T-cell (primary cell): ENCODE measurements around the gene SLC12A5. TPM values are rescaled to one million over a fixed set of nuclear protein-coding genes. Genes with fewer than 3 reads are reported as not detected.

Source experiments
- ATAC-seq, 4 experiments: fragments of 200-7000 bp in 3 of 4; fragments of 150-1000 bp in 1 of 4; cut with Tn5 transposase; replicated peaks in 1 of 4; 1 replicate in 3 of 4; 2 replicates in 1 of 4; pipeline ENCODE4 v1.10.0; 2021; ENCODE audit warnings: moderate library complexity in 3 of 4, mild to moderate bottlenecking in 2 of 4, moderate number of reproducible peaks in 1 of 4
- CTCF ChIA-PET, 2 donors: fragments of 300-600 bp; sonication (Branson Sonifier 250); formaldehyde crosslinking; loops; one replicate each; lab custom pipeline; 2022; ENCODE audit warnings: antibody characterized with exemption in 2 of 2; lab: Charles Lee
- POLR2A ChIA-PET, 2 donors: fragments of 300-600 bp; sonication (Branson Sonifier 250); formaldehyde crosslinking; loops; one replicate each; lab custom pipeline; 2022; ENCODE audit warnings: antibody characterized with exemption in 2 of 2; lab: Charles Lee
- DNase-seq, 35 experiments: peaks; one replicate each; pipeline versions ENCODE4 v3.0.0 to v3.0.0-alpha.2; 2013 to 2023
- H3K27ac ChIP-seq: one replicate; pipeline ENCODE4 v1.5.1; 2013; ENCODE audit warnings: low read length
- H3K27me3 ChIP-seq, 2 experiments: replicated peaks in 1 of 2; 1 replicate in 1 of 2; 2 replicates in 1 of 2; pipeline versions ENCODE4 v1.6.1 to v1.7.0; 2013; ENCODE audit warnings: low read length in 1 of 2, mixed read lengths in 1 of 2; ENCODE audit not compliant: control insufficient read depth in 2 of 2, insufficient read depth in 2 of 2; ENCODE audit errors: extremely low read depth in 1 of 2
- H3K36me3 ChIP-seq, 2 donors: 1 replicate in 1 of 2; 2 replicates in 1 of 2; pipeline versions ENCODE4 v1.6.1 to v1.7.0; 2013; ENCODE audit warnings: low read length in 1 of 2; ENCODE audit not compliant: control insufficient read depth in 2 of 2, insufficient read depth in 1 of 2; ENCODE audit errors: extremely low read depth in 1 of 2
- H3K4me1 ChIP-seq, 2 experiments: 1 replicate in 1 of 2; 2 replicates in 1 of 2; pipeline versions ENCODE4 v1.6.1 to v1.7.0; 2013; ENCODE audit warnings: low read length in 2 of 2, mixed read lengths in 1 of 2; ENCODE audit not compliant: insufficient read depth in 2 of 2, control insufficient read depth in 1 of 2; ENCODE audit errors: extremely low read depth in 1 of 2
- H3K4me3 ChIP-seq, 2 donors: 1 replicate in 1 of 2; 2 replicates in 1 of 2; pipeline versions ENCODE4 v1.5.1 to v1.7.0; 2013; ENCODE audit warnings: mild to moderate bottlenecking in 2 of 2, low read length in 1 of 2, moderate library complexity in 1 of 2; ENCODE audit not compliant: control insufficient read depth in 1 of 2; ENCODE audit errors: extremely low read depth in 1 of 2
- H3K9me3 ChIP-seq: 2 replicates; pipeline ENCODE4 v1.7.0; 2013
- H3K27ac Mint-ChIP-seq, 2 donors: one replicate each; pipeline ENCODE4 v1.8.0; 2020 to 2021; ENCODE audit warnings: mild to moderate bottlenecking in 2 of 2, mixed read lengths in 2 of 2
- H3K27me3 Mint-ChIP-seq, 2 donors: one replicate each; pipeline ENCODE4 v1.8.0; 2021 to 2022; ENCODE audit warnings: mixed read lengths in 2 of 2
- H3K36me3 Mint-ChIP-seq: one replicate; pipeline ENCODE4 v1.8.0; 2021; ENCODE audit warnings: mixed read lengths
- H3K4me1 Mint-ChIP-seq, 3 donors: one replicate each; pipeline ENCODE4 v1.8.0; 2020 to 2022; ENCODE audit warnings: mixed read lengths in 3 of 3, mild to moderate bottlenecking in 1 of 3
- H3K4me3 Mint-ChIP-seq, 3 donors: one replicate each; pipeline ENCODE4 v1.8.0; 2020 to 2022; ENCODE audit warnings: mild to moderate bottlenecking in 3 of 3, mixed read lengths in 3 of 3, moderate library complexity in 3 of 3
- H3K9me3 Mint-ChIP-seq, 3 donors: one replicate each; pipeline ENCODE4 v1.8.0; 2020 to 2022; ENCODE audit warnings: mixed read lengths in 3 of 3
- WGBS: methylation state at CpG from one replicate; pipeline ENCODE4 v1.1.5; 2013; ENCODE audit warnings: missing lambda C conversion rate; ENCODE audit not compliant: insufficient coverage; 5-methylcytosine and 5-hydroxymethylcytosine counted together
- total RNA-seq, 35 experiments: library from RNA in 6 of 35; stranded (reverse) in 6 of 35; fragments of 120-200 nt in 1 of 35; gene quantifications; one replicate each; pipeline versions ENCODE4 v1.2.1 to v1.2.4 and lab custom pipeline; 2013 to 2026

The SLC12A5 gene
- total RNA-seq, 5 donors from 2014 or later (not counting 1 experiment from before 2014, with no cell fraction given): 0.05 TPM; not detected in 4

GRCh38 chr20:46070215-46070900, 41.3 kb downstream of the SLC12A5 start:
- H3K36me3 ChIP-seq: peaks cover 7 to 68% of the 10 kb centered on the region in 2 donors
- no peaks in the 10 kb centered on the region for H3K27me3 Mint-ChIP-seq
- H3K4me3 ChIP-seq: no peak overlapping the region
- no peak for DNase-seq
- H3K27me3 ChIP-seq: peaks cover 0 to 2% of the 10 kb centered on the region in 2 experiments
- 97% methylated on average over 16 of the region's 20 CpGs for WGBS
- CTCF ChIA-PET: no interaction called here
- H3K4me1 ChIP-seq: no peaks in the 10 kb centered on the region
- no peak overlapping the region for H3K27ac ChIP-seq
- H3K9me3 ChIP-seq: no peaks in the 10 kb centered on the region
- peaks cover 41% of the 10 kb centered on the region for H3K36me3 Mint-ChIP-seq
- no peaks in the 10 kb centered on the region for H3K9me3 Mint-ChIP-seq
- POLR2A ChIA-PET: no interaction called here
- ATAC-seq: no peak
- H3K27ac Mint-ChIP-seq: no peak overlapping the region
- H3K4me1 Mint-ChIP-seq: peaks cover 4 to 9% (median 6%) of the 10 kb centered on the region in 3 donors
- H3K4me3 Mint-ChIP-seq: no peak overlapping the region

GRCh38 chr20:46071573-46071972, 42.6 kb downstream of the SLC12A5 start:
- ATAC-seq: no peak
- Histone ChIP-seq H3K27ac (no peak overlapping the region), H3K4me1 (no peaks in the 10 kb centered on the region), H3K27me3 (no peaks in the 10 kb centered on the region), H3K9me3 (no peaks in the 10 kb centered on the region), H3K4me3 (no peak overlapping the region), H3K36me3 (peaks cover 0 to 67% of the 10 kb centered on the region in 2 donors)
- H3K27ac Mint-ChIP-seq: no peak overlapping the region
- H3K27me3 Mint-ChIP-seq: no peaks in the 10 kb centered on the region
- H3K36me3 Mint-ChIP-seq: peaks cover 38% of the 10 kb centered on the region
- CTCF ChIA-PET: no interaction called here
- POLR2A ChIA-PET: no interaction called here
- H3K4me1 Mint-ChIP-seq: peaks cover 6 to 9% (median 6%) of the 10 kb centered on the region in 3 donors
- 100% methylated on average over 3 of the region's 3 CpGs for WGBS
- no peak overlapping the region for H3K4me3 Mint-ChIP-seq
- no peaks in the 10 kb centered on the region for H3K9me3 Mint-ChIP-seq
- DNase-seq: no peak

GRCh38 chr20:46073024-46073423, 44.0 kb downstream of the SLC12A5 start:
- ATAC-seq: no peak
- 100% methylated on average over 2 of the region's 4 CpGs for WGBS
- POLR2A ChIA-PET: no interaction called here

GRCh38 chr20:46073443-46073842, 44.4 kb downstream of the SLC12A5 start:
- Histone ChIP-seq H3K27ac (no peak overlapping the region), H3K27me3 (no peaks in the 10 kb centered on the region)

More at GRCh38 chr20:46073024-46073423, 44.0 kb downstream of the SLC12A5 start:
- H3K27me3 ChIP-seq: no peaks in the 10 kb centered on the region
- CTCF ChIA-PET: no interaction called here
- no peak overlapping the region for H3K4me3 Mint-ChIP-seq
- H3K27me3 Mint-ChIP-seq: no peaks in the 10 kb centered on the region
- peaks cover 36% of the 10 kb centered on the region for H3K36me3 Mint-ChIP-seq
- H3K27ac ChIP-seq: no peak overlapping the region
- no peak overlapping the region for H3K4me3 ChIP-seq
- peaks cover 8 to 9% (median 9%) of the 10 kb centered on the region in 3 donors for H3K4me1 Mint-ChIP-seq
- peaks cover 4 to 64% of the 10 kb centered on the region in 2 donors for H3K36me3 ChIP-seq
- H3K27ac Mint-ChIP-seq: no peak overlapping the region
- DNase-seq: no peak
- H3K9me3 Mint-ChIP-seq: no peaks in the 10 kb centered on the region
- H3K4me1 ChIP-seq: no peaks in the 10 kb centered on the region
- no peaks in the 10 kb centered on the region for H3K9me3 ChIP-seq

GRCh38 chr20:46074006-46074405, 45.0 kb downstream of the SLC12A5 start:
- H3K27ac Mint-ChIP-seq: no peak overlapping the region
- H3K4me3 ChIP-seq: no peak overlapping the region
- no peaks in the 10 kb centered on the region for H3K27me3 ChIP-seq
- DNase-seq (no peak), ATAC-seq (no peak)
- H3K36me3 ChIP-seq: peaks cover 4 to 65% of the 10 kb centered on the region in 2 donors
- H3K4me1 ChIP-seq: no peaks in the 10 kb centered on the region
- peaks cover 9 to 10% (median 9%) of the 10 kb centered on the region in 3 donors for H3K4me1 Mint-ChIP-seq
- no peak overlapping the region for H3K27ac ChIP-seq
- no peaks in the 10 kb centered on the region for H3K9me3 Mint-ChIP-seq
- no peaks in the 10 kb centered on the region for H3K9me3 ChIP-seq
- peaks cover 38% of the 10 kb centered on the region for H3K36me3 Mint-ChIP-seq
- whole genome bisulfite sequencing: no CpG with 5 or more reads among the region's 3 CpGs
- H3K27me3 Mint-ChIP-seq: no peaks in the 10 kb centered on the region
- ChIA-PET POLR2A (no interaction called here), CTCF (no interaction called here)
- no peak overlapping the region for H3K4me3 Mint-ChIP-seq

More at GRCh38 chr20:46073443-46073842, 44.4 kb downstream of the SLC12A5 start:
- Histone ChIP-seq H3K4me3 (no peak overlapping the region), H3K9me3 (no peaks in the 10 kb centered on the region), H3K36me3 (peaks cover 4 to 64% of the 10 kb centered on the region in 2 donors), H3K4me1 (no peaks in the 10 kb centered on the region)
- no peaks in the 10 kb centered on the region for H3K27me3 Mint-ChIP-seq
- H3K9me3 Mint-ChIP-seq: no peaks in the 10 kb centered on the region
- H3K4me1 Mint-ChIP-seq: peaks cover 9 to 10% (median 9%) of the 10 kb centered on the region in 3 donors
- ATAC-seq: no peak
- no peak overlapping the region for H3K4me3 Mint-ChIP-seq
- 100% methylated on average over 1 of the region's 3 CpGs for WGBS
- ChIA-PET POLR2A (no interaction called here), CTCF (no interaction called here)
- DNase-seq: no peak
- H3K27ac Mint-ChIP-seq: no peak overlapping the region
- H3K36me3 Mint-ChIP-seq: peaks cover 35% of the 10 kb centered on the region

DNA sequence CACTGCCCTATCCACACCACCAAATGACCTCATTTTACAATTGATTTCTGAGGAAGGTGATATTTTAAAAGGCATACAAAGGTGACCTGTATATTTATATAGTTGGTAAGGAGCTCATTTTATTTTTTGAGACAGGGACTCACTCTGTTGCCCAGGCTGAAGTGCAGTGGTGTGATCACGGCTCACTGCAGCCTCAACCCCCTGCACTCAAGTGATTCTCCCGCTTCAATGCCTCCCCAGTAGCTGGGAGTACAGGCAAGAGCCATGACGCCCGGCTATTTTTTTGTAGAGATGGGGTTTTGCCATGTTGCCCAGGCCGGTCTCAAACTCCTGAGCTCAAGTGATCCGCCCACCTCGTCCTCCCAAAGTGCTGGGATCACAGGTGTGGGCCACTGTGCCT, 47.8 kb downstream of the SLC12A5 start:
- Mint-ChIP-seq H3K9me3 (no peaks in the 10 kb centered on the region), H3K27me3 (no peaks in the 10 kb centered on the region), H3K36me3 (peaks cover 44% of the 10 kb centered on the region), H3K27ac (no peak overlapping the region), H3K4me1 (peaks cover 13 to 25% (median 22%) of the 10 kb centered on the region in 3 donors), H3K4me3 (no peak overlapping the region)
- Histone ChIP-seq H3K9me3 (no peaks in the 10 kb centered on the region), H3K36me3 (peaks cover 4 to 57% of the 10 kb centered on the region in 2 donors), H3K27me3 (no peaks in the 10 kb centered on the region), H3K27ac (no peak overlapping the region), H3K4me3 (no peak overlapping the region), H3K4me1 (no peaks in the 10 kb centered on the region)
- WGBS: 60% methylated on average over 1 of the region's 7 CpGs
- no peak for ATAC-seq
- ChIA-PET CTCF (interaction anchor here (0.6 to 0.7 kb wide), 2 partner anchors 57 to 351 kb away, joined by 3 to 6 read pairs; no protein-coding TSS in a partner anchor), POLR2A (interaction anchor here in 1 of 2 donors (0.6 kb wide), 1 partner anchor 36 kb away, joined by 5 read pairs; no protein-coding TSS in a partner anchor)
- DNase-seq: no peak
